Esophagus squamous epithelium (tissue), 5 donors: Measurements from ENCODE around the gene KLF13. TPM values are rescaled to one million over a fixed set of nuclear protein-coding genes. Genes with fewer than 3 reads are reported as not detected.

Experiments used
- DNase-seq: peaks from one replicate; lab custom pipeline; 2025; lab: John Stamatoyannopoulos, UW
- H3K27ac ChIP-seq, 4 donors: fragments of 200-600 bp; sonication (generic); one replicate each; pipeline ENCODE4 v1.5.1; 2016 to 2019; ENCODE audit warnings: mild to moderate bottlenecking in 1 of 4
- H3K27me3 ChIP-seq, 4 donors: fragments of 200-600 bp; sonication (generic); 1 replicate in 3 of 4; 2 replicates in 1 of 4; pipeline versions ENCODE4 v1.5.1 to v1.6.0; 2017 to 2021; ENCODE audit warnings: antibody characterized with exemption in 1 of 4
- H3K36me3 ChIP-seq, 3 donors: fragments of 200-600 bp; sonication (generic); one replicate each; pipeline ENCODE4 v1.5.1; 2016 to 2019
- H3K4me1 ChIP-seq, 3 donors: fragments of 200-600 bp; sonication (generic); one replicate each; pipeline ENCODE4 v1.5.1; 2017 to 2019
- H3K4me3 ChIP-seq, 4 donors: fragments of 200-600 bp; sonication (generic); 1 replicate in 3 of 4; 2 replicates in 1 of 4; pipeline ENCODE4 v1.5.1; 2016 to 2019; ENCODE audit warnings: mild to moderate bottlenecking in 2 of 4, moderate library complexity in 1 of 4
- H3K9me3 ChIP-seq, 3 donors: fragments of 200-600 bp; sonication (generic); one replicate each; pipeline ENCODE4 v1.5.1; 2016 to 2019
- CTCF ChIP-seq, 6 experiments: fragments of 450-650 bp in 4 of 6; fragments of 200-600 bp in 2 of 6; sonication (generic) in 2 of 6; IDR thresholded peaks; one replicate each; pipeline ENCODE4 v1.5.1; 2016 to 2019; ENCODE audit warnings: antibody characterized with exemption in 6 of 6, mild to moderate bottlenecking in 4 of 6, moderate library complexity in 4 of 6
- POLR2A ChIP-seq, 4 donors: fragments of 450-650 bp; IDR thresholded peaks; one replicate each; pipeline ENCODE4 v1.6.1; 2017; ENCODE audit warnings: antibody characterized with exemption in 4 of 4, mild to moderate bottlenecking in 4 of 4, moderate library complexity in 3 of 4
- WGBS, 2 donors: methylation state at CpG; one replicate each; pipeline ENCODE4 v1.1.5; 2018; 5-methylcytosine and 5-hydroxymethylcytosine counted together
- intact Hi-C: fragments of 100-400 bp; cut with DNase I; formaldehyde crosslinking; loops from one replicate; pipeline ENCODE4 v1.15.0; 2022
- total RNA-seq, 4 donors: library from RNA; depleted of rRNA; stranded (reverse); fragments of >200 nt; gene quantifications; one replicate each; pipeline ENCODE4 v1.1.0, GENCODE V29; 2016
- donor health status: DM: yes; HTN: yes; CAD: no.

Gene KLF13
- total RNA-seq, 4 donors from 2014 or later = 16.4 to 54.6 (median 41.8) TPM

DNA sequence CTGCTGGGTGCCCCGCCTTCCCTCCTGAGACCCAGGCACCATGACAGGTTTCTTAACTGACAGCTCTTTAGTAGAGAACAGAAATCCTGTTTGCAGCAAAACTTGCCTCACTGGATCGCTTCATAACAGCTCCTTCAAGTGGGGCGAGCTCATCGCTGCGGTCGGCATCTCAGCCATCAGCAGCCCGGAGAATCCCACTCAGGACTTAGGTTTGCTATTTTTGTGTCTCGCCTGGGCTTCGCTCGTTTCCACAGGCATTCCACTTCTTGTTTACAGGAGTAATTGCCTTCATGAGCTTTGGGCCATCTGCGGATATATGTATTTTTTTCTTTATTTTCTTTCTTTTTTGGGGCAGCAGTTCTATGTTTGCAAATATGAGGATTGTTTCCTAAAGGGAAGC, 15.7 kb downstream of the KLF13 start:
- H3K9me3 ChIP-seq = no peaks in the 10 kb centered on the region
- H3K4me3 ChIP-seq = no peak overlapping the region
- H3K4me1 ChIP-seq = peaks cover 64 to 100% (median 93%) of the 10 kb centered on the region in 3 donors
- H3K27ac ChIP-seq = peak overlapping the region; percentile 11 to 77 (median 26)
- H3K27me3 ChIP-seq = no peaks in the 10 kb centered on the region
- TF ChIP-seq POLR2A (IDR thresholded peaks at IDR 0.05) (no peak), CTCF (IDR thresholded peaks at IDR 0.05) (no peak)
- intact Hi-C loops = no loop called here
- peaks cover 0 to 10% (median 0%) of the 10 kb centered on the region in 3 donors for H3K36me3 ChIP-seq
- 86 to 89% methylated on average over 10 to 11 of the region's 11 CpGs for WGBS, 2 donors
- DNase-seq = no peak

GRCh38 chr15:31342781-31343626, 16.4 kb downstream of the KLF13 start:
- H3K4me1 ChIP-seq = peaks cover 58 to 100% (median 87%) of the 10 kb centered on the region in 3 donors
- no peak for DNase-seq
- peak overlapping the region in 1 of 4 donors; percentile 3 for H3K4me3 ChIP-seq
- peaks cover 0 to 16% (median 0%) of the 10 kb centered on the region in 3 donors for H3K36me3 ChIP-seq
- 57 to 72% methylated on average over 3 to 7 of the region's 22 CpGs for WGBS, 2 donors
- no peak for TF ChIP-seq CTCF (IDR thresholded peaks at IDR 0.05)
- TF ChIP-seq POLR2A (IDR thresholded peaks at IDR 0.05) = no peak
- H3K9me3 ChIP-seq = no peaks in the 10 kb centered on the region
- peak overlapping the region; percentile 2 to 77 (median 21) for H3K27ac ChIP-seq
- H3K27me3 ChIP-seq = no peaks in the 10 kb centered on the region
- intact Hi-C loops = no loop called here

DNA sequence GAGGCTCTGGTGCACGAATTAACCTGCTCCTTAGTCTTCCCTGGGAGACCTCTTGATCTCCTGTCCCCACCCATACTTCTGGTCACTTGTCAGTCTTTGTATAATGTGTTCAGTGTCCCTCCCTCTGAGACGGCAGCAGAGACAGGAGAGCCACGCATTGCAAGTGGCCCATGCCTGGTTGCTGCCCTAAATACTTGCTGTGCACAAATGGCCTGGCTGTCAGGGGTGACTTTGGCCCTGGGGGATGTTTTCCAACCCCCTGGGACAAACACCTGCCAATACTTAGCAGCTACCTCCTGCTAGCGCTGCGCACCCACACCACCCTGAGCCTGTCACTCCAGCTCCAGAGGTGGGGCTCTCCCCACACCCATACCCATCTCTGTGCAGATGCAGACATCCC, 17.2 kb downstream of the KLF13 start:
- H3K4me1 ChIP-seq = peaks cover 50 to 100% (median 84%) of the 10 kb centered on the region in 3 donors
- no peak overlapping the region for H3K4me3 ChIP-seq
- H3K36me3 ChIP-seq = peaks cover 0 to 23% (median 0%) of the 10 kb centered on the region in 3 donors
- peak overlapping the region in 3 of 4 donors; percentile 60 to 77 (median 75) for H3K27ac ChIP-seq
- intact Hi-C loops = no loop called here
- no peak for TF ChIP-seq CTCF (IDR thresholded peaks at IDR 0.05)
- no peak for TF ChIP-seq POLR2A (IDR thresholded peaks at IDR 0.05)
- no peaks in the 10 kb centered on the region for H3K27me3 ChIP-seq
- H3K9me3 ChIP-seq = no peaks in the 10 kb centered on the region
- no peak for DNase-seq
- 72 to 79% methylated on average over 2 to 4 of the region's 5 CpGs for WGBS, 2 donors

- Histone ChIP-seq H3K9me3 (no peaks in the 10 kb centered on the region), H3K4me3 (no peak overlapping the region), H3K27me3 (no peaks in the 10 kb centered on the region), H3K27ac (peak overlapping the region; percentile 53 to 77 (median 68)), H3K4me1 (peaks cover 46 to 100% (median 83%) of the 10 kb centered on the region in 3 donors), H3K36me3 (peaks cover 0 to 28% (median 0%) of the 10 kb centered on the region in 3 donors)
- TF ChIP-seq CTCF (IDR thresholded peaks at IDR 0.05) (no peak), POLR2A (IDR thresholded peaks at IDR 0.05) (no peak)
- intact Hi-C loops = no loop called here
- 10% methylated on average over 2 of the region's 4 CpGs; no CpG with 5 or more reads in 1 of the 2 donors for WGBS, 2 donors
- DNase-seq = no peak
These were observed 17.6 kb downstream of the KLF13 start for GRCh38 chr15:31344266-31344665.
